K562 (cell line): ENCODE results near the gene RHOU. TPM values are rescaled to one million over a fixed set of nuclear protein-coding genes. Genes with fewer than 3 reads are reported as not detected.

Experiments used
- ATAC-seq: fragments of 200-7000 bp; cut with Tn5 transposase; 3 replicates; pipeline ENCODE4 v1.9.1; 2020; ENCODE audit warnings: moderate library complexity
- BruUV-seq: library from RNA; stranded (reverse); fragments of 400-500 nt; replicated peaks from 2 replicates; lab custom pipeline; 2021; lab: Mats Ljungman, UMichigan
- CTCF ChIA-PET: fragments of 300-600 bp; formaldehyde crosslinking; extraction: SDS; loops from one replicate; lab custom pipeline; 2021; ENCODE audit warnings: low intra/inter-chr PET ratio; lab: Yijun Ruan, JAX
- POLR2A ChIA-PET: fragments of 300-600, 350-650 bp; sonication (Branson Sonifier 250); formaldehyde crosslinking; extraction: SDS; loops from one replicate; lab custom pipeline; 2021; ENCODE audit warnings: antibody characterized with exemption, inconsistent platforms; lab: Yijun Ruan, JAX
- DNase-seq, 4 experiments: peaks; one replicate each; pipeline versions ENCODE4 v3.0.0 to v3.0.0-alpha.2; 2011 to 2018; ENCODE audit warnings: low spot score in 3 of 4, mixed read lengths in 3 of 4; ENCODE audit errors: extremely low read depth in 1 of 4
- FAIRE-seq: peaks from 2 replicates; lab custom pipeline; 2011; peaks lifted over from hg19 to GRCh38; lab: Jason Lieb, UNC
- H2AFZ ChIP-seq: 2 replicates; pipeline ENCODE4 v1.6.0; 2011; ENCODE audit warnings: low read depth, low read length, control low read depth, inconsistent platforms
- H3K27ac ChIP-seq: fragments of 200-600 bp; 3 replicates; pipeline ENCODE4 v1.8.0; 2011; ENCODE audit warnings: low read depth, mild to moderate bottlenecking, control low read depth, inconsistent platforms, low read length, moderate library complexity, mixed read lengths; ENCODE audit errors: extremely low read depth
- H3K27me3 ChIP-seq, 2 experiments: fragments of 300-600 bp in 1 of 2; 2 replicates in 1 of 2; 3 replicates in 1 of 2; pipeline versions ENCODE4 v1.6.0 to v1.8.0; 2011; ENCODE audit warnings: inconsistent platforms in 2 of 2, low read length in 2 of 2, mild to moderate bottlenecking in 1 of 2, mixed read lengths in 1 of 2, moderate library complexity in 1 of 2; ENCODE audit not compliant: control insufficient read depth in 2 of 2, insufficient read depth in 2 of 2
- H3K36me3 ChIP-seq: fragments of 300-600 bp; 3 replicates; pipeline ENCODE4 v1.8.0; 2011; ENCODE audit warnings: mild to moderate bottlenecking, low read length, inconsistent platforms; ENCODE audit not compliant: control insufficient read depth, insufficient read depth
- H3K4me1 ChIP-seq, 2 experiments: fragments of 200-600 bp in 1 of 2; replicated peaks in 1 of 2; 2 replicates in 1 of 2; 3 replicates in 1 of 2; pipeline versions ENCODE4 v1.5.1 to v1.8.0; 2011; ENCODE audit warnings: inconsistent platforms in 2 of 2, low read length in 2 of 2, mild to moderate bottlenecking in 1 of 2, mixed read lengths in 1 of 2, moderate library complexity in 1 of 2; ENCODE audit not compliant: control insufficient read depth in 2 of 2, insufficient read depth in 2 of 2
- H3K4me2 ChIP-seq: 2 replicates; pipeline ENCODE4 v1.6.1; 2011; ENCODE audit warnings: low read length, control low read depth, inconsistent platforms, mixed read lengths; ENCODE audit not compliant: insufficient read depth
- H3K4me3 ChIP-seq: fragments of 200-600 bp; sonication (generic), shearing (Covaris generic); 2 replicates; pipeline ENCODE4 v1.5.1; 2016; ENCODE audit warnings: control low read depth, inconsistent platforms
- H3K79me2 ChIP-seq: fragments of 200-600 bp; 3 replicates; pipeline ENCODE4 v1.8.0; 2011; ENCODE audit warnings: low read length, inconsistent platforms; ENCODE audit not compliant: control insufficient read depth, insufficient read depth
- H3K9ac ChIP-seq, 2 experiments: 2 replicates each; pipeline versions ENCODE4 v1.6.0 to v1.6.1; 2011; ENCODE audit warnings: low read depth in 2 of 2, low read length in 2 of 2, control low read depth in 1 of 2, inconsistent platforms in 1 of 2, mild to moderate bottlenecking in 1 of 2, mixed read lengths in 1 of 2; ENCODE audit not compliant: insufficient read depth in 1 of 2
- H3K9me1 ChIP-seq: one replicate; pipeline ENCODE4 v1.6.0; 2011; ENCODE audit warnings: inconsistent platforms, mild to moderate bottlenecking, low read length, moderate library complexity; ENCODE audit not compliant: control insufficient read depth, insufficient read depth
- H3K9me3 ChIP-seq: replicated peaks from 2 replicates; pipeline ENCODE4 v1.5.1; 2011; ENCODE audit warnings: low read depth, low read length, inconsistent platforms; ENCODE audit not compliant: control insufficient read depth, insufficient read depth
- H4K20me1 ChIP-seq: replicated peaks from 2 replicates; pipeline ENCODE4 v1.6.1; 2011; ENCODE audit warnings: low read length, inconsistent platforms, mixed read lengths; ENCODE audit not compliant: control insufficient read depth, insufficient read depth
- CBFA2T2 ChIP-seq: fragments of 450-650 bp; conservative IDR thresholded peaks from 2 replicates; pipeline ENCODE4 v1.6.1; 2017; ENCODE audit warnings: mild to moderate bottlenecking
- CBFA2T3 ChIP-seq: fragments of 450-650 bp; IDR thresholded peaks from 2 replicates; pipeline ENCODE4 v1.6.1; 2017
- WGBS: fragments of 100-300 bp; shearing (Covaris generic); methylation state at CpG from one replicate; pipeline ENCODE4 v1.1.6; 2016; ENCODE audit warnings: low coverage, mixed read lengths; ENCODE audit not compliant: insufficient coverage; ENCODE audit errors: missing lambda C conversion rate; 5-methylcytosine and 5-hydroxymethylcytosine counted together
- in situ Hi-C: fragments of 300-500 bp; cut with MboI; formaldehyde crosslinking; loops from 4 replicates; pipeline ENCODE4 v1.15.0; 2018; ENCODE audit warnings: inconsistent platforms, mixed read lengths
- intact Hi-C: fragments of 100-400 bp; cut with micrococcal nuclease; formaldehyde crosslinking; loops from 2 replicates; pipeline ENCODE4 v1.14.2; 2022
- polyA plus RNA-seq, 8 experiments: library from polyadenylated mRNA; depleted of rRNA in 4 of 8; stranded (reverse) in 5 of 8; unstranded in 3 of 8; fragments of >200 nt; fragmentation: Nextera tagmentation in 2 of 8; fragmentation: Illumina TruSeq in 1 of 8; extraction: Ambion mirVana in 2 of 8; extraction: Trizol in 1 of 8; gene quantifications; 2 replicates each; pipeline versions ENCODE4 v1.2.1 to v1.2.3, GENCODE V29; 2011 to 2014; ENCODE audit warnings: inconsistent platforms in 1 of 8, missing spikeins in 1 of 8
- total RNA-seq, 7 experiments: library from RNA; depleted of rRNA in 6 of 7; stranded (reverse); fragments of >200 nt in 6 of 7; fragmentation: Illumina TruSeq in 2 of 7; extraction: Trizol in 2 of 7; gene quantifications; 2 replicates each; pipeline versions ENCODE4 v1.2.1 to v1.2.3, GENCODE V29; 2011 to 2021; ENCODE audit warnings: low replicate concordance in 1 of 7
- TF ChIP-seq, protein P1 (sequence below): fragments of 250-450 bp; sonication (Bioruptor Pico); IDR thresholded peaks from 2 replicates; pipeline ENCODE4 v1.9.0; 2021; ENCODE audit warnings: mild to moderate bottlenecking, inconsistent platforms

RHOU gene
- total and polyA plus RNA-seq, 9 of the 15 experiments (the other 6 are each of a cell fraction or from before 2014, with no cell fraction given): 0.07 TPM; not detected in 8

GRCh38 chr1:228742281-228742860, 7.1 kb downstream of the RHOU start:
- DNase-seq: no peak
- no peak overlapping the region for H3K4me2 ChIP-seq
- peaks cover 11 to 37% of the 10 kb centered on the region in 2 experiments for H3K27me3 ChIP-seq
- intact Hi-C loops: no loop called here
- no peaks in the 10 kb centered on the region for H3K9me3 ChIP-seq
- ATAC-seq: no peak
- in situ Hi-C loops: no loop called here
- 0 out of 2 replicates have a peak, but pooled peaks have one; percentile 11 for TF ChIP-seq CBFA2T2
- TF ChIP-seq CBFA2T3: 0 out of 2 replicates have a peak, but pooled peaks have one; percentile 18
- TF ChIP-seq, protein P1, sequence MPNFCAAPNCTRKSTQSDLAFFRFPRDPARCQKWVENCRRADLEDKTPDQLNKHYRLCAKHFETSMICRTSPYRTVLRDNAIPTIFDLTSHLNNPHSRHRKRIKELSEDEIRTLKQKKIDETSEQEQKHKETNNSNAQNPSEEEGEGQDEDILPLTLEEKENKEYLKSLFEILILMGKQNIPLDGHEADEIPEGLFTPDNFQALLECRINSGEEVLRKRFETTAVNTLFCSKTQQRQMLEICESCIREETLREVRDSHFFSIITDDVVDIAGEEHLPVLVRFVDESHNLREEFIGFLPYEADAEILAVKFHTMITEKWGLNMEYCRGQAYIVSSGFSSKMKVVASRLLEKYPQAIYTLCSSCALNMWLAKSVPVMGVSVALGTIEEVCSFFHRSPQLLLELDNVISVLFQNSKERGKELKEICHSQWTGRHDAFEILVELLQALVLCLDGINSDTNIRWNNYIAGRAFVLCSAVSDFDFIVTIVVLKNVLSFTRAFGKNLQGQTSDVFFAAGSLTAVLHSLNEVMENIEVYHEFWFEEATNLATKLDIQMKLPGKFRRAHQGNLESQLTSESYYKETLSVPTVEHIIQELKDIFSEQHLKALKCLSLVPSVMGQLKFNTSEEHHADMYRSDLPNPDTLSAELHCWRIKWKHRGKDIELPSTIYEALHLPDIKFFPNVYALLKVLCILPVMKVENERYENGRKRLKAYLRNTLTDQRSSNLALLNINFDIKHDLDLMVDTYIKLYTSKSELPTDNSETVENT (CRISPR knock-in tag): no peak
- TF ChIP-seq, all 486 proteins: peak for 2
- POLR2A ChIA-PET: interaction anchor here (0.6 to 2.4 kb wide), 3 partner anchors 11 to 240 kb away, joined by 3 to 4 read pairs (median 4); no protein-coding TSS in a partner anchor
- BruUV-seq: no TSS peak
- peak; percentile 48 for FAIRE-seq
- no peaks in the 10 kb centered on the region for H3K9me1 ChIP-seq
- CTCF ChIA-PET: no interaction called here
- WGBS: 2% methylated on average over 8 of the region's 8 CpGs
- no peaks in the 10 kb centered on the region for H3K36me3 ChIP-seq
- no peaks in the 10 kb centered on the region for H3K79me2 ChIP-seq
- no peak overlapping the region for H3K27ac ChIP-seq
- H4K20me1 ChIP-seq: no peaks in the 10 kb centered on the region
- H3K9ac ChIP-seq: no peak overlapping the region
- no peak overlapping the region for H2AFZ ChIP-seq
- H3K4me1 ChIP-seq: no peaks in the 10 kb centered on the region
- no peak overlapping the region for H3K4me3 ChIP-seq
